ENCODE results near the gene HPS4. TPM values are rescaled to one million over a fixed set of nuclear protein-coding genes. Genes with fewer than 3 reads are reported as not detected.

Gene HPS4
- total RNA-seq, 1 experiment from 2014 or later: 35.4 TPM

- H2AFZ ChIP-seq (ENCODE audit: low read depth, low read length, poor library complexity, severe bottlenecking): no peak overlapping the region
- H3K4me1 ChIP-seq (ENCODE audit: control insufficient read depth in 1 of 2, insufficient read depth in 2 of 2, low read length in 2 of 2): no peaks in the 10 kb centered on the region
- no peak for DNase-seq (ENCODE audit: low read depth, low spot score)
- RAD21 ChIA-PET (ENCODE audit: low non-redundant PET in 1 of 2, low total read pairs in 2 of 2, uncharacterized antibody in 2 of 2, unreplicated experiment in 2 of 2): no interaction called here
- no peak overlapping the region for H3K4me2 ChIP-seq (ENCODE audit: low read length)
- CTCF ChIA-PET: interaction anchor here (0.7 kb wide), 1 partner anchor 38 kb away, joined by 3 read pairs; no protein-coding TSS in a partner anchor
- H3K9me2 ChIP-seq (ENCODE audit: insufficient read depth): no peaks in the 10 kb centered on the region
- BruUV-seq (replicated peaks): no TSS peak
- no peaks in the 10 kb centered on the region for H3K36me3 ChIP-seq (ENCODE audit: control insufficient read depth in 1 of 2, insufficient read depth in 2 of 2, low read length in 2 of 2)
- H3K27ac ChIP-seq (ENCODE audit: low read depth, low read length): no peak overlapping the region
- no peaks in the 10 kb centered on the region for H3K79me2 ChIP-seq (ENCODE audit: insufficient read depth, low read length)
- POLR2A ChIA-PET: no interaction called here
- intact Hi-C loops (cut with micrococcal nuclease): no loop called here
- H3K9me3 ChIP-seq (ENCODE audit: control insufficient read depth in 1 of 2, insufficient read depth in 1 of 2, low read depth in 1 of 2, low read length in 2 of 2): peaks cover 0 to 2% of the 10 kb centered on the region in 2 experiments; a peak in 1 of 4 replicates
- ATAC-seq: peak; percentile 53; the same call in 1 of the 2 replicates
- H4K20me1 ChIP-seq (ENCODE audit: insufficient read depth): no peaks in the 10 kb centered on the region; the same call in 1 of the 2 replicates
- no peak overlapping the region for H3K9ac ChIP-seq (ENCODE audit: low read length)
- peaks cover 26% of the 10 kb centered on the region for H3K27me3 ChIP-seq (ENCODE audit: insufficient read depth, low read length)
- TF ChIP-seq SP1 (IDR thresholded peaks at IDR 0.05; ENCODE audit: low read depth): no peak
- no peak for TF ChIP-seq YY1 (IDR thresholded peaks at IDR 0.05; ENCODE audit: extremely low read depth, insufficient replicate concordance, low read depth, low read length)
- no peak overlapping the region for H3K4me3 ChIP-seq (replicated peaks in 1 of 2; ENCODE audit: low read depth in 1 of 2, low read length in 2 of 2)
Observed at GRCh38 chr22:26406118-26406517, 77.5 kb downstream of the HPS4 start.

GRCh38 chr22:26404851-26405421 is 78.6 kb downstream of the HPS4 start:
- Histone ChIP-seq H3K9me2 (ENCODE audit: insufficient read depth) (no peaks in the 10 kb centered on the region), H3K27ac (ENCODE audit: low read depth, low read length) (no peak overlapping the region), H3K4me2 (ENCODE audit: low read length) (no peak overlapping the region), H3K4me3 (replicated peaks in 1 of 2; ENCODE audit: low read depth in 1 of 2, low read length in 2 of 2) (no peak overlapping the region), H3K9ac (ENCODE audit: low read length) (no peak overlapping the region), H3K9me3 (ENCODE audit: control insufficient read depth in 1 of 2, insufficient read depth in 1 of 2, low read depth in 1 of 2, low read length in 2 of 2) (no peaks in the 10 kb centered on the region), H3K27me3 (ENCODE audit: insufficient read depth, low read length) (peaks cover 18% of the 10 kb centered on the region), H2AFZ (ENCODE audit: low read depth, low read length, poor library complexity, severe bottlenecking) (no peak overlapping the region), H3K79me2 (ENCODE audit: insufficient read depth, low read length) (no peaks in the 10 kb centered on the region), H3K36me3 (ENCODE audit: control insufficient read depth in 1 of 2, insufficient read depth in 2 of 2, low read length in 2 of 2) (no peaks in the 10 kb centered on the region), H3K4me1 (ENCODE audit: control insufficient read depth in 1 of 2, insufficient read depth in 2 of 2, low read length in 2 of 2) (no peaks in the 10 kb centered on the region), H4K20me1 (ENCODE audit: insufficient read depth) (no peaks in the 10 kb centered on the region; the same call in 1 of the 2 replicates)
- DNase-seq (ENCODE audit: low read depth, low spot score) (no peak), ATAC-seq (no peak)
- intact Hi-C loops (cut with micrococcal nuclease): no loop called here
- no TSS peak for BruUV-seq (replicated peaks)
- RAD21 ChIA-PET (ENCODE audit: low non-redundant PET in 1 of 2, low total read pairs in 2 of 2, uncharacterized antibody in 2 of 2, unreplicated experiment in 2 of 2): no interaction called here
- CTCF ChIA-PET: interaction anchor here (0.8 to 1.0 kb wide), 2 partner anchors 56 to 57 kb away, joined by 3 to 4 read pairs; no protein-coding TSS in a partner anchor
- POLR2A ChIA-PET: no interaction called here
- TF ChIP-seq SRF (IDR thresholded peaks at IDR 0.05; ENCODE audit: low read depth) (no peak), SP1 (IDR thresholded peaks at IDR 0.05; ENCODE audit: low read depth) (no peak), EZH2phosphoT487 (IDR thresholded peaks at IDR 0.05; ENCODE audit: borderline replicate concordance) (no peak), YY1 (IDR thresholded peaks at IDR 0.05; ENCODE audit: extremely low read depth, insufficient replicate concordance, low read depth, low read length) (no peak), EZH2 (IDR thresholded peaks at IDR 0.05) (no peak), CBX3 (IDR thresholded peaks at IDR 0.05; ENCODE audit: low read depth) (no peak), ELF1 (IDR thresholded peaks at IDR 0.05; ENCODE audit: borderline replicate concordance, low read depth) (no peak), POLR2AphosphoS5 (IDR thresholded peaks at IDR 0.05; ENCODE audit: low read depth, low read length) (no peak), POLR2A (IDR thresholded peaks at IDR 0.05; ENCODE audit: borderline replicate concordance, extremely low read depth, insufficient read depth, insufficient read length) (no peak), ZNF274 (IDR thresholded peaks at IDR 0.05; ENCODE audit: low read depth, low read length) (no peak), TCF7L2 (IDR thresholded peaks at IDR 0.05; ENCODE audit: borderline replicate concordance, extremely low read depth, insufficient read depth, insufficient read length) (no peak), EGR1 (IDR thresholded peaks at IDR 0.05; ENCODE audit: low read depth) (no peak), REST (IDR thresholded peaks at IDR 0.05; ENCODE audit: low read depth) (no peak)
- TF ChIP-seq, protein P1, sequence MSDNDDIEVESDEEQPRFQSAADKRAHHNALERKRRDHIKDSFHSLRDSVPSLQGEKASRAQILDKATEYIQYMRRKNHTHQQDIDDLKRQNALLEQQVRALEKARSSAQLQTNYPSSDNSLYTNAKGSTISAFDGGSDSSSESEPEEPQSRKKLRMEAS (IDR thresholded peaks at IDR 0.05): no peak
- TF ChIP-seq, protein P2, sequence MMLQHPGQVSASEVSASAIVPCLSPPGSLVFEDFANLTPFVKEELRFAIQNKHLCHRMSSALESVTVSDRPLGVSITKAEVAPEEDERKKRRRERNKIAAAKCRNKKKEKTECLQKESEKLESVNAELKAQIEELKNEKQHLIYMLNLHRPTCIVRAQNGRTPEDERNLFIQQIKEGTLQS (IDR thresholded peaks at IDR 0.05): no peak
